ENCODE measurements around the gene MYMK. TPM values are rescaled to one million over a fixed set of nuclear protein-coding genes. Genes with fewer than 3 reads are reported as not detected.

The MYMK gene
- total and polyA plus RNA-seq, 2 of the 8 experiments (the other 6 are each of a cell fraction or from before 2014, with no cell fraction given): not detected

- ChIA-PET POLR2A (ENCODE audit: partially characterized antibody) (no interaction called here), CTCF (ENCODE audit: partially characterized antibody) (interaction anchor here (0.7 to 1.7 kb wide), 10 partner anchors 8 to 314 kb away, joined by 3 to 8 read pairs (median 3); no protein-coding TSS in a partner anchor)
- H4K20me1 ChIP-seq (replicated peaks in 1 of 2; ENCODE audit: control insufficient read depth in 1 of 2, insufficient read depth in 2 of 2, low read length in 2 of 2): peaks cover 0 to 12% of the 10 kb centered on the region in 2 experiments
- peaks cover 0 to 3% (median 0%) of the 10 kb centered on the region in 4 experiments; a peak in 1 of 8 replicates for H3K36me3 ChIP-seq (ENCODE audit: control insufficient read depth in 2 of 4, insufficient read depth in 4 of 4, low read length in 3 of 4)
- no peaks in the 10 kb centered on the region for H3K4me1 ChIP-seq (replicated peaks in 1 of 4; ENCODE audit: control insufficient read depth in 3 of 4, insufficient read depth in 4 of 4, low read length in 3 of 4)
- no peak overlapping the region for H2AFZ ChIP-seq (ENCODE audit: low read length)
- H2BK12ac ChIP-seq (ENCODE audit: low read depth, low read length): no peak overlapping the region
- FAIRE-seq (no peak), DNase-seq (ENCODE audit: low read depth in 1 of 2, low spot score in 2 of 2) (no peak)
- no peak overlapping the region for H2BK20ac ChIP-seq (ENCODE audit: low read length)
- H4K8ac ChIP-seq (ENCODE audit: extremely low read depth, insufficient read depth, low read length): no peak overlapping the region
- no peak overlapping the region for H2AK5ac ChIP-seq (ENCODE audit: low read depth, low read length)
- peaks cover 2 to 13% of the 10 kb centered on the region in 2 experiments; a peak in 2 of 4 replicates for H3K9me3 ChIP-seq (ENCODE audit: insufficient read depth in 2 of 2, low read depth in 1 of 2, low read length in 1 of 2)
- H4K91ac ChIP-seq (replicated peaks; ENCODE audit: insufficient read length, low read length): no peak overlapping the region
- no peak overlapping the region for H3K4me2 ChIP-seq (ENCODE audit: insufficient read depth in 1 of 2, low read depth in 2 of 2, low read length in 2 of 2)
- H3K4me3 ChIP-seq (ENCODE audit: extremely low read depth in 1 of 4, insufficient read depth in 2 of 4, low read depth in 3 of 4, low read length in 4 of 4): no peak overlapping the region
- no peak overlapping the region for H3K18ac ChIP-seq (ENCODE audit: extremely low read depth, low read length)
- H3K9ac ChIP-seq (replicated peaks in 1 of 4; ENCODE audit: extremely low read depth in 1 of 4, low read depth in 3 of 4, low read length in 3 of 4): no peak overlapping the region
- no peaks in the 10 kb centered on the region; a peak in 1 of 4 replicates for H3K79me2 ChIP-seq (ENCODE audit: control insufficient read depth in 1 of 2, insufficient read depth in 2 of 2, low read length in 2 of 2)
- H3K23ac ChIP-seq (ENCODE audit: insufficient read length): no peak overlapping the region
- WGBS, 2 experiments (ENCODE audit: extremely low coverage in 1 of 2, insufficient coverage in 1 of 2, insufficient read length in 1 of 2, insufficient replicate concordance in 2 of 2, low coverage in 1 of 2, low lambda C conversion rate in 2 of 2, missing lambda C conversion rate in 1 of 2): 91% methylated on average over 18 of the region's 19 CpGs; no CpG with 5 or more reads in 1 of the 2 experiments
- H3K4ac ChIP-seq (replicated peaks; ENCODE audit: insufficient read length, low read depth, low read length): no peak overlapping the region
- no peak overlapping the region for H3K56ac ChIP-seq (replicated peaks; ENCODE audit: insufficient read length, low read depth, low read length)
- H2BK120ac ChIP-seq (replicated peaks; ENCODE audit: low read depth, low read length): no peak overlapping the region
- no peak overlapping the region for H2BK5ac ChIP-seq (ENCODE audit: low read depth, low read length)
- H3K27me3 ChIP-seq (replicated peaks in 1 of 4; ENCODE audit: control insufficient read depth in 3 of 4, extremely low read depth in 1 of 4, insufficient read depth in 3 of 4, low read length in 3 of 4): peaks cover 0 to 2% (median 0%) of the 10 kb centered on the region in 4 experiments; a peak in 1 of 7 replicates
- no peak overlapping the region for H4K5ac ChIP-seq (ENCODE audit: insufficient read length, low read depth, low read length)
- peaks cover 11% of the 10 kb centered on the region for H3K23me2 ChIP-seq (ENCODE audit: low read depth, low read length)
- H3K14ac ChIP-seq (ENCODE audit: insufficient read length): no peak overlapping the region
- H3K79me1 ChIP-seq (ENCODE audit: low read depth, low read length): peaks cover 2% of the 10 kb centered on the region; the same call in 1 of the 2 replicates
- H2BK15ac ChIP-seq (ENCODE audit: low read length): no peak overlapping the region
- no peak overlapping the region for H3K27ac ChIP-seq (ENCODE audit: low read depth, low read length)
- TF ChIP-seq TBP (IDR thresholded peaks at IDR 0.05; ENCODE audit: low read depth, low read length) (no peak), KDM5A (IDR thresholded peaks at IDR 0.05; ENCODE audit: low read length) (no peak), CBX5 (IDR thresholded peaks at IDR 0.05; ENCODE audit: low read depth, low read length) (no peak), CHD2 (IDR thresholded peaks at IDR 0.05; ENCODE audit: low read length) (no peak), SUZ12 (IDR thresholded peaks at IDR 0.05; ENCODE audit: low read length) (no peak), RBBP5 (IDR thresholded peaks at IDR 0.05; ENCODE audit: borderline replicate concordance, low read depth, low read length) (no peak), SIX5 (IDR thresholded peaks at IDR 0.05; ENCODE audit: low read depth, low read length) (no peak), YY1 (IDR thresholded peaks at IDR 0.05; ENCODE audit: low read depth, low read length) (no peak), KDM4A (IDR thresholded peaks at IDR 0.05; ENCODE audit: low read depth, low read length, severe bottlenecking) (no peak), PHF8 (conservative IDR thresholded peaks at IDR 0.05; ENCODE audit: low read depth, low read length) (no peak), MAFK (IDR thresholded peaks at IDR 0.05; ENCODE audit: low read depth, low read length) (no peak), SAP30 (IDR thresholded peaks at IDR 0.05; ENCODE audit: insufficient read depth, insufficient replicate concordance, low read length) (no peak), BCL11A (IDR thresholded peaks at IDR 0.05; ENCODE audit: low read depth in 2 of 2, low read length in 2 of 2) (no peak)
These were observed 25.4 kb downstream of the MYMK start for GRCh38 chr9:133499132-133499891.
